ENCODE results near the gene TBRG1.
A peak's percentile ranks its signal among the peaks of the same experiment; 100 is the strongest.

TBRG1 gene

GRCh38 chr11:124662106-124662505 lies 39.4 kb downstream of the TBRG1 start:
- no peak for DNase-seq
- Mint-ChIP-seq H3K9me3 (no peaks in the 10 kb centered on the region), H3K27ac (no peak overlapping the region), H3K4me1 (ENCODE audit: low read depth) (no peaks in the 10 kb centered on the region), H3K27me3 (no peaks in the 10 kb centered on the region), H3K4me3 (no peak overlapping the region), H3K36me3 (ENCODE audit: low read depth) (peaks cover 8% of the 10 kb centered on the region)

- no peaks in the 10 kb centered on the region for H3K4me1 Mint-ChIP-seq (ENCODE audit: low read depth)
- no peak overlapping the region for H3K27ac Mint-ChIP-seq
- H3K4me3 Mint-ChIP-seq: no peak overlapping the region
- no peaks in the 10 kb centered on the region for H3K9me3 Mint-ChIP-seq
- no peaks in the 10 kb centered on the region for H3K27me3 Mint-ChIP-seq
- peaks cover 3% of the 10 kb centered on the region for H3K36me3 Mint-ChIP-seq (ENCODE audit: low read depth)
- no peak for DNase-seq
These were observed 41.2 kb downstream of the TBRG1 start for GRCh38 chr11:124663861-124664260.

GRCh38 chr11:124667601-124668000 lies 44.9 kb downstream of the TBRG1 start:
- Mint-ChIP-seq H3K4me3 (no peak overlapping the region), H3K36me3 (ENCODE audit: low read depth) (peaks cover 3% of the 10 kb centered on the region), H3K27ac (no peak overlapping the region), H3K9me3 (no peaks in the 10 kb centered on the region), H3K4me1 (ENCODE audit: low read depth) (peaks cover 17% of the 10 kb centered on the region), H3K27me3 (no peaks in the 10 kb centered on the region)
- DNase-seq: no peak

GRCh38 chr11:124669193-124669592 lies 46.5 kb downstream of the TBRG1 start:
- peaks cover 6% of the 10 kb centered on the region for H3K36me3 Mint-ChIP-seq (ENCODE audit: low read depth)
- no peak overlapping the region for H3K4me3 Mint-ChIP-seq
- no peaks in the 10 kb centered on the region for H3K27me3 Mint-ChIP-seq
- no peaks in the 10 kb centered on the region for H3K9me3 Mint-ChIP-seq
- H3K4me1 Mint-ChIP-seq (ENCODE audit: low read depth): peaks cover 25% of the 10 kb centered on the region
- H3K27ac Mint-ChIP-seq: no peak overlapping the region
- DNase-seq: peak; percentile 44

GRCh38 chr11:124670732-124671131 lies 48.1 kb downstream of the TBRG1 start:
- H3K4me3 Mint-ChIP-seq: no peak overlapping the region
- peaks cover 34% of the 10 kb centered on the region for H3K4me1 Mint-ChIP-seq (ENCODE audit: low read depth)
- H3K27me3 Mint-ChIP-seq: no peaks in the 10 kb centered on the region
- peaks cover 6% of the 10 kb centered on the region for H3K36me3 Mint-ChIP-seq (ENCODE audit: low read depth)
- H3K27ac Mint-ChIP-seq: no peak overlapping the region
- DNase-seq: no peak
- H3K9me3 Mint-ChIP-seq: no peaks in the 10 kb centered on the region

GRCh38 chr11:124672536-124673215 lies 50.0 kb downstream of the TBRG1 start:
- Mint-ChIP-seq H3K27me3 (no peaks in the 10 kb centered on the region), H3K4me1 (ENCODE audit: low read depth) (peaks cover 34% of the 10 kb centered on the region), H3K4me3 (peak overlapping the region; percentile 88), H3K27ac (peak overlapping the region; percentile 94), H3K36me3 (ENCODE audit: low read depth) (peaks cover 4% of the 10 kb centered on the region), H3K9me3 (no peaks in the 10 kb centered on the region)
- DNase-seq: no peak

GRCh38 chr11:124673333-124674167 lies 50.9 kb downstream of the TBRG1 start, which contains the start of the genes SIAE and SPA17:
Gene SIAE (minus strand): TSS chr11:124673739. CDS start chr11:124673708, 31 bp downstream.
Gene SPA17 (plus strand): TSS chr11:124673904. CDS start chr11:124675265, 1,361 bp downstream.
- Mint-ChIP-seq H3K36me3 (ENCODE audit: low read depth) (peaks cover 4% of the 10 kb centered on the region), H3K27me3 (no peaks in the 10 kb centered on the region), H3K9me3 (no peaks in the 10 kb centered on the region), H3K4me1 (ENCODE audit: low read depth) (peaks cover 34% of the 10 kb centered on the region), H3K27ac (peak within 1 kb of the TSS; percentile 94), H3K4me3 (peak within 1 kb of the TSS; percentile 88)
- peak; percentile 90 for DNase-seq

- Mint-ChIP-seq H3K36me3 (ENCODE audit: low read depth) (peaks cover 4% of the 10 kb centered on the region), H3K4me1 (ENCODE audit: low read depth) (peaks cover 34% of the 10 kb centered on the region), H3K9me3 (no peaks in the 10 kb centered on the region), H3K27me3 (no peaks in the 10 kb centered on the region), H3K4me3 (peak overlapping the region; percentile 88), H3K27ac (peak overlapping the region; percentile 94)
- DNase-seq: no peak
These were observed 51.5 kb downstream of the TBRG1 start for GRCh38 chr11:124674168-124674517.

- no peak for DNase-seq
- H3K27ac Mint-ChIP-seq: peak overlapping the region; percentile 94
- no peaks in the 10 kb centered on the region for H3K9me3 Mint-ChIP-seq
- no peaks in the 10 kb centered on the region for H3K27me3 Mint-ChIP-seq
- peak overlapping the region; percentile 88 for H3K4me3 Mint-ChIP-seq
- peaks cover 34% of the 10 kb centered on the region for H3K4me1 Mint-ChIP-seq (ENCODE audit: low read depth)
- H3K36me3 Mint-ChIP-seq (ENCODE audit: low read depth): peaks cover 4% of the 10 kb centered on the region
These were observed 51.9 kb downstream of the TBRG1 start for GRCh38 chr11:124674571-124674970.

GRCh38 chr11:124676386-124676785 lies 53.7 kb downstream of the TBRG1 start:
- H3K9me3 Mint-ChIP-seq: no peaks in the 10 kb centered on the region
- no peak overlapping the region for H3K27ac Mint-ChIP-seq
- no peaks in the 10 kb centered on the region for H3K27me3 Mint-ChIP-seq
- no peak for DNase-seq
- H3K36me3 Mint-ChIP-seq (ENCODE audit: low read depth): peaks cover 4% of the 10 kb centered on the region
- peaks cover 24% of the 10 kb centered on the region for H3K4me1 Mint-ChIP-seq (ENCODE audit: low read depth)
- no peak overlapping the region for H3K4me3 Mint-ChIP-seq

GRCh38 chr11:124678416-124678815 lies 55.8 kb downstream of the TBRG1 start:
- no peak overlapping the region for H3K27ac Mint-ChIP-seq

GRCh38 chr11:124681421-124681820 lies 58.8 kb downstream of the TBRG1 start:
- no peak for DNase-seq
- Mint-ChIP-seq H3K36me3 (ENCODE audit: low read depth) (peaks cover 16% of the 10 kb centered on the region), H3K27me3 (peaks cover 2% of the 10 kb centered on the region), H3K27ac (no peak overlapping the region), H3K9me3 (peaks cover 18% of the 10 kb centered on the region), H3K4me3 (no peak overlapping the region), H3K4me1 (ENCODE audit: low read depth) (no peaks in the 10 kb centered on the region)

More at GRCh38 chr11:124678416-124678815, 55.8 kb downstream of the TBRG1 start:
- Mint-ChIP-seq H3K4me3 (no peak overlapping the region), H3K4me1 (ENCODE audit: low read depth) (peaks cover 10% of the 10 kb centered on the region), H3K9me3 (peaks cover 9% of the 10 kb centered on the region), H3K27me3 (no peaks in the 10 kb centered on the region), H3K36me3 (ENCODE audit: low read depth) (peaks cover 12% of the 10 kb centered on the region)
- no peak for DNase-seq

- no peaks in the 10 kb centered on the region for H3K4me1 Mint-ChIP-seq (ENCODE audit: low read depth)
- H3K27ac Mint-ChIP-seq: no peak overlapping the region
- no peak overlapping the region for H3K4me3 Mint-ChIP-seq
- H3K36me3 Mint-ChIP-seq (ENCODE audit: low read depth): peaks cover 16% of the 10 kb centered on the region
- peaks cover 23% of the 10 kb centered on the region for H3K9me3 Mint-ChIP-seq
- H3K27me3 Mint-ChIP-seq: peaks cover 5% of the 10 kb centered on the region
- DNase-seq: no peak
These were observed 59.8 kb downstream of the TBRG1 start for GRCh38 chr11:124682443-124682842.
